HG03469 (cell line): ENCODE data around the gene PLEKHB2.
"Not testable (repeated sequence)": the region's sequence is repeated elsewhere in the genome, so short reads cannot be mapped to it uniquely, and the experiment has no call there.

Experiments used
- ATAC-seq: cut with Tn5 transposase; IDR thresholded peaks from one replicate; pipeline ENCODE4 v1.9.1; 2021; ENCODE audit warnings: mild to moderate bottlenecking, moderate library complexity, moderate number of reproducible peaks; ENCODE audit not compliant: unreplicated experiment

Gene PLEKHB2

DNA sequence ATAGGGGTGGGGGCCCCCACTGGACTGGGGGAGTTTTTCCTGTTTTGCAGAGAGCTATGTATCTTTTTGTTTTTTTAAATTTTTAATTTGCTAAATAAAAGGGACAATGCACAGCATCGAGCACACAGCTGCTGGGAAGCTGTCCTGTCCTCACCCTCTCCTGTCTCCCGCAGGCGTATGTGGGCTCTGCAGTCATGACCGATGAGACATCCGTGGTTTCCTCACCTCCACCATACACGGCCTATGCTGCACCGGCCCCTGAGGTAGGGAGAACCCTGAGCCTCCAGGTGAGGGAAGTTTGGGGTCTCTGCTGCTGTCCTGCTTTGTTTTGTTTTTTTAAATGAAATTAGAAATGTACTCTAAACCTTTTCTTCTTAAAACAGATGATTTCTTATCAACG, 27.6 kb downstream of the PLEKHB2 start:
- ATAC-seq = no peak

DNA sequence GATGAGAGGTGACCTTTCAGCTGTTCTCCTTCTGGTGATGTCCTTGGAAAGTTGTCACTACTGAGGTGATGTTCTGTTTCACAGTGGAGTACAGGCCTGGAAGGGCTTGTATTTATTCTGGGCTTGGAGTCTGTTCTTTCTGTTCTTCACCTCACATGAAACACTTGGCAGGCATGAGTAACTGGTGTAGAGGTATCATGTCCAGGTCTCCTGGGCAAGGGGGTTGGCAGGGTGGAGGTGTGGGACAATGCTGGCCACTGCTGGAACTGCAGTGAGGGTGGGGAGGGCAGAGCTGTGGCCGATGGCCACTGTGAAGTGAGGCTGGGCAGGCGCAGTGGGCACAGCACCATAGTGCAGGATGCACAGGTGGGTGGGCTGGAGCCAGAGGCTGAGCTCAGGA, 35.4 kb downstream of the PLEKHB2 start:
- ATAC-seq = no peak

GRCh38 chr2:131142849-131143248, 37.7 kb downstream of the PLEKHB2 start:
- ATAC-seq = no peak

- ATAC-seq = no peak
Observed at GRCh38 chr2:131143803-131144202, 38.7 kb downstream of the PLEKHB2 start.

GRCh38 chr2:131145040-131145439, 39.9 kb downstream of the PLEKHB2 start:
- ATAC-seq = no peak

- ATAC-seq = no peak
Observed at GRCh38 chr2:131146231-131146630, 41.1 kb downstream of the PLEKHB2 start.

- ATAC-seq = no peak
Observed at GRCh38 chr2:131146749-131147148, 41.6 kb downstream of the PLEKHB2 start.

DNA sequence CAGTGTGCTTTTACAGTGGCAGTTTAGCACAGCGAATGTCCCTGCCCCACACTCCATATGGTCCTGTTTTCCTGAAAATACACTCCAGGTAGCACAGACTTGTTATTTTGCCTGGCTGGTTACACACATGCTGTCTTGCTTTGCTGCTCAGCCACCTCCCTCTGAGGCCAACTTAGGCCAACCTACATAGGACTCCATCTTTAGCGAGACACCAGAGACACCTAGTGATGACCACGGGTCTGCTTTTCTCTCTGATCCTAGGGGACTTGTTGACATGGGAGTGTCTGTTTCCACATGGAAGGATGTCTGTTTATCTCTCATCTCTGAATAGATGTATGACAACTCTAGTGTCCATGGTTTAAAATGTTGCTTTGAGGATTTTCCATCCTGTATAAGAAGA, 43.3 kb downstream of the PLEKHB2 start:
- no peak for ATAC-seq

DNA sequence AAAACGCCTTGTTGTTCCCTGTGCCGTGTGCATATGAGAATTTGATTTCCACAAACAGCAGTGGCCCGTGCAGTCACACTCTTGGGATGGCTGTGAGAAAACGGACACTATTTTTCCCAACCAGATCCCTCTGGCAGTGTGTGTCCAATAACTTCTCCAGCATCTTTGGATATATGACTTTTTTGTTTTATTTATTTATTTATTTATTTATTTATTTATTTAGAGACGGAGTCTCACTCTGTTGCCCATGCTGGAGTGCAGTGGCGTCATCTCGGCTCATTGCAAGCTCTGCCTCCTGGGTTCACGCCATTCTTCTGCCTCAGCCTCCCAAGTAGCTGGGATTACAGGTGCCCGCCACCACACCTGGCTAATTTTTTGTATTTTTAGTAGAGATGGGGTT, 45.0 kb downstream of the PLEKHB2 start:
- ATAC-seq = not testable (repeated sequence)

- no peak for ATAC-seq
Observed at GRCh38 chr2:131151398-131151797, 46.3 kb downstream of the PLEKHB2 start.

DNA sequence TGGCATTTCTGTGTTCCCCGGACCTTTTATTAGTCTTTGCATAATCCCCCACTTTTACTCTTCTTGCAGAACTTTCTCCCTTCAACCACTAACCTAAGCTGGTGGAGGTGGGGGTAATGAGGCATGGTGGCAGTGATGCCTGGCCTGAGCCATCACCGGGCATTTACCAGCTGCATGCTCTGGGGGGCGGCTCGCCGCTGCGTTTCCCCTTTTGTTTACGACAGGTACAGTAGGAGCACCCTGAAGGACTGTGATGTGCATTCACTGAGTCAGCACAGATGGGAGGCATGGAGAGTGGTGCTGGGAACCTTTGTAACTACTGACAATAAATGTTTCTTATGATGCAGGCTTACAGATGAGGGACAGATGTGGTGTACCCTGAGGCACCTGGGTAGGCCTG, 46.9 kb downstream of the PLEKHB2 start:
- ATAC-seq = no peak

DNA sequence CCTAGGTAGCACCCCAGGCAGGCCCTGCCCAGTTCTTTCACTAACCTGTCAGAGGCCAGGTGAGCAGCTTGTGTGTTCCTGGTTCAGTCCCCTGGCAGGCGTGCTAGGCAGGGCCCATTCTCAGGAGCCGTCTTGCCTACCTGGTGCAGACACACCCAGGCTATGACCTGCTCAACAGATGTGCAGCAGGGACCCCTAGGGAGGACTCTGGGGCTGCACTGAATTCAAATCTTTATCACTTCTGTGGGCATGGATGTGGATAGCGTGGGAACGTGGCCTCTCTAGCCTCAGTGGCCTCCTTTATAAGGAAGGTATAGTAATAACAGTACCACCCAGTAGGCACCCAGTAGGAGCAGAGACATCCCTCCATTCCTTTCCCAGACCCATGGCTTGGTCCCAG, 48.4 kb downstream of the PLEKHB2 start:
- ATAC-seq = no peak

- ATAC-seq = peak; percentile 85
Observed at GRCh38 chr2:131154071-131154531, 49.0 kb downstream of the PLEKHB2 start.

DNA sequence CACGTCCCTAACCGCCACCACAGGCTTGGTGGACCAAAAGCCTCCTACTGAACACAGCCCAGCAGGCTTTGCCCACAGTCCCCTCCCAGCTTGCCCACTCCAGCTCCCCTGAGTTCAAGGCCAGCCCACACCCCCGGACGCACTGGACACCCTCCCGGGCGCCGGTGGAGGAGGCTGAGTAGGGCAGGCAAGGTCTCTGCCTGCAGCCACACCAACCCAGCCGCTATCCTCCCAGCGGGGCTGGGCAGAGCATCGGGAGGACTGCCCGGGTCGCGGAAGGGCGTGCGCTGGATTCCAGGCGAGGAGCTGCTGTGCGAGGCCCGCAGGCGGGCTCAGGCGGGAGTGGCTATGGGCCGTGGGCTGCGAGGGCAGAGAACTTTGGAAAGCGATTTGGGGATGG, 49.5 kb downstream of the PLEKHB2 start:
- no peak for ATAC-seq

DNA sequence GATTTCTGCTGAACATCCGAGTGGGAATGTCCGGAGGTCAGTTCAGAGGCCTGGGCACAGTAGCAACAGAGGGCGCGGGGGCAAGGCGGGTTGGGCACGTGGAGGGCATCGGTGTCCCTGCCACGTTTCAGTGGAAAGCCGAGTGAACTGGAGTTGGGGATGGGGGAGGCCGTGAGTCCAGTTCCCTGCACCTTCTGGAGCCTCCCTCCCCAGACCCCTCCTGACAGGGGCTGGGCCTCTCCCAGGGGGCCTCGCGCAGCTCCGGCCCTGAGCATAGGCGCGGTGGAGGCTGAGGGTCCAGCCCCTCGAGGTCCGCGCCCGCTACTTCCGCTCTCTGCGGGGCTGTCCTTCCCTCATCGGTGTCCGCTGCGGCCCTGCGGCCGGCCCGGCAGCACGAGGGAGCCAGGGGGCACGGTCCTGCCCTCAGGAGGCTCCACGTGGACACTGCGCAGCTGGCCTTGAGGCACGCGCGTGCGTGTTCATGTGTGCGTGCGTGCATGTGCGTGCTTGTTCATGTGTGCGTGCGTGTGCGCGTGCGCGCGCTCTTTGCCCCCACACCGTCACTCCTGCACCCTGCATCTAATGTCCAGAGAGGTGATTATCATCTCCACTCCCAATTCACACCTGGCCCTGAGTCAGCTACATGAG, 50.2 kb downstream of the PLEKHB2 start:
- ATAC-seq = no peak

DNA sequence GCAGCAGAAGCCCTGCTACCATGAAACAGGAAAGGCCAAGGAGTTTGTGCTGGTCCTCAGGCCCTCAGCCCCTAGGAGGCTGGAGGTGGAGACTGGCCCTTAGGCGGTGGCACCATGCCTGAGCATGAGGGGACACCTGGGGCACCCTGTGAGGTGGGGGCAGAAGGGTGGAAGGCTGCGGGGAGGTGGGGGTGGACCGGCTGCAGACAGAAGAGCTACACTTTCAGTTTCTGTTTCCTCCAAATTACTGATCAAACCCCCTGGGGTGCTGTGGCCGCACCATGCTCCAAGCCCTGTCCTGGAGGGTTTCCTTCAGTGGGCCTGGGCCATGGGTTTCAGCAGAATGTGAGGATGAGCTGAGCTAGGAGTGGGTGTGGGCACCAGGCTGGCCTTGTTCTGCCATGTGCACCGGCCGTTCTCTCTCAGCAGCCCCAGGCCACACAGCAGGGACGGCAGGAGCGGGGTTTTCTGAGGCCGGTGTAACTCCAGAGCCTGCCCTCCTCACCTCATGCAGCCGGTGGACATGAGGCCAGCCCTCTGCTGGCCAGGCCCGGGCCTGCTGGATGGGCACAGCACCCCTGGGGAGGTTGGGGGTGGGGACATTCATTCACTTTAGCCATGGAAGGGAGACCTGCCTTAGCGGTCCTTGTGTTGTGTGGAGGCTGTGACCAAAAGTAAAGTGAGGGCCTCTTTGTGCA, 51.5 kb downstream of the PLEKHB2 start:
- peak; percentile 30 for ATAC-seq

DNA sequence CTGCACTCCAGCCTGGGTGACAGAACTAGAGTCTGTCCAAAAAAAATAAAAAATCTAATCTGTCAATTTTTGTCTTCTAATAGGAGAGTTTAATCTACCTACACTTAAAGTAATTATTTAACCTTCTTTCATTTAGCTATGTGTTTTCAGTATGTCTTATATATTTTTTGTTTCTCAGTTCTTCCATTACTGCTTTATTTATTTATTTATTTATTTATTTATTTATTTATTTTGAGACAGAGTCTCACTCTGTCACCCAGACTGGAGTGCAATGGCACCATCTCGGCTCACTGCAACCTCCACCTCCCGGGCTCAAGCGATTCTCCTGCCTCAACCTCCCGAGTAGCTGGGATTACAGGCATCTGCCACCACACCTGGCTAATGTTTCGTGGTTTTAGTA, 60.4 kb downstream of the PLEKHB2 start:
- not testable (repeated sequence) for ATAC-seq

DNA sequence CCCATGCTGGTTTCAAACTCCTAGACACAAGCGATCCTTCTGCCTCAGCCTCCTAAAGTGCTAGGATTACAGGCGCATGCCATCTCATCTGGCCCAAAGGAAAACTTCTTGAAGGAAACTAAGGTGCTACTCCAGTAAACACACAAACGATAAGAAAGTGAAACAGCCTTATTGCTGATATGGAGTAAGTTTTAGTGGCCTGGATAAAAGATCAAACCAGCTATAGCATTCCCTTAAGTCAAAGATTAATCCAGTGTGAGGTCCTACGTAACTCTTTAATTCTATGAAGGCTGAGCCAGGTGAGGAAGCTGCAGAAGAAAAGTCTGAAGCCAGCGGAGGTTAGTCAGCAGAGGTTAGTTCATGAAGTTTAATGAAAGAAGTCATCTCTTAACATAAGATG, 63.4 kb downstream of the PLEKHB2 start:
- ATAC-seq = no peak

- ATAC-seq = not testable (repeated sequence)
Observed at GRCh38 chr2:131178050-131178449, 72.9 kb downstream of the PLEKHB2 start.

DNA sequence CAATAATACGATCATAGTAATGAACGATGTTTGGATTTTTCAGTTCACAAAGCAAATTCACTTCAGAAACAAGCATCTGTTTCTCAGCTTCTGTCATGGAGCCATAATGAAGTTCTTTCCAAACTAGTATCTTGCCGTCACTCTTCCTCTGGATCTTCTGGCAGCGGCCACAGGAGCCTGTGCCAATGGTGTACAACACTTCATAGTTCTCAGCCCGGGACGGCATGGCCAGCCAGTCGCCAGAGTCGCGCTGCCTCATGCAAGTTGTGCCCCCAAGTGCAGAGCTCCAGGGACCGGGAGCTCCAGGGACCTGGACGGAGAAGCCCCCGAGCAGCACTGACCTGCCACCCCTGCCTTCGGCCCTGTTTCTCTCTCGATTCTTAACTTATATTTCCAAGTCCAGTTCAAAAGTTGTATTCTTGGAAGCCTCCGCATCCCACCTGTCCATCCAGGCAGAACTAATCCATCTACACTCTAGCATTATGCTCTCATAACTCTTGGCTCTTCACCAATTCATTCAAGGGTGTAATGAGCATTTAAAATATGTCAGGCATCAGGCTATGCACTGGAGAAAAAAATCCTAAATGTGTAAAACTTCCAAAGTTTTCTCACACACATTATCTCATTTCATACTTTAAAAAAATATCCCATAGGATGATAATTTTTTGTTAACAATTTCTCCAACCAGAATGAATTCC, 73.7 kb downstream of the PLEKHB2 start:
- ATAC-seq = not testable (repeated sequence)

DNA sequence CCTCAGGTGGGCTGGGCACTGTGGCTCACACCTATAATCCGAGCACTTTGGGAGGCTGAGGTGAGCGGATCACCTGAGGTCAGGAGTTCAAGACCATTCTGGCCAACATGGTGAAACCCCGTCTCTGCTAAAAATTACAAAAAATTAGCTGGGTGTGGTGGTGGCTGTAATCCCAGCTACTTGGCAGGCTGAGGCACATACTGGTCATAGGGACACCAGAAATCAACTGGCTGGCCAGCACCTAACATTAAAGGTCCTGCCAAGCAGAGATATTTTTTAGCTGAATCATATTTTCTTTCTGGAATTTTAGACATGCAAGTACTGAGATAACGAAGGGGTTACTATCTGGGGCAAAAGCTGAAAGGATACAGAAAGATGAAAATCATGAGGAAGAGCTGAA, 76.3 kb downstream of the PLEKHB2 start:
- ATAC-seq = not testable (repeated sequence)

DNA sequence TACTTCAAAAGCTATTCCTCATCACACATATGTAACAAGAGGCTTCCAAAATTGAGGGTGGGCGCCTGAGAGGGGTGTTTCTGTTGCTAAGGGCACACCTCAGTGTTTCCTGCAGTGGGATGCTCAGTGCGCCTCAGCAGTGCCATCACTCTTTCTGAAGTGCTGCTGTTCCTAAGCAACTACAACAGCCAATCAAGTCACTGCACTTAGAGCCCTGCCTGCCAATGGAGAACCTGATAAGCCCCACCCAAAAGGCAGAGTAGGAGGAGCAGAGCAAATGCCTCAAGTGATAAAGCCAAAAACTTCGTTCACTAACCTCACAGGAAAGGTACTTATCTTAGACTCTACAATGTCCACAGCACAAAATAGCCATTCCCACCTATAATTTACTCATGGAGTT, 88.3 kb downstream of the PLEKHB2 start:
- not testable (repeated sequence) for ATAC-seq
